Measurements from ENCODE around the gene PHLPP1.

Gene PHLPP1

DNA sequence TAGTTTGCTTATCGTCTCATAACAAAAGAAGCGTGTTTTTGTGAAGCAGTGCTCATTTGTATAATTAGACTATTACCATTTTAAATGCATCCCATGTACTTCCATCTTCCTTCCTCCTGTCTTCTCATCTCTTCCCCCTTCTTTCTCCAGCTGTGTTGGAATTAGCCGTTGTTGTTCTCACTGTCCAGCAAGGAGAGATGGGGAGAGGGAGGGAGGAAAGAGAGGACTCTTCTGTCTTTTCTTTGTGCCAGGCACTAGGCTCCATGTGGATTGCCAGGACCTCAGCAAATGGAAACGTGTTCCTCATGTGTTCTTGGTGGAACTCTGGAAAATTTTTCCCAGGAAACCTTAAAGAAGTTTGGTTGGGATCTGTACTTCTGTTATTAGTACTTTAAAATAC, 131.7 kb downstream of the PHLPP1 start:
- DNase-seq (ENCODE audit: low spot score): no peak

DNA sequence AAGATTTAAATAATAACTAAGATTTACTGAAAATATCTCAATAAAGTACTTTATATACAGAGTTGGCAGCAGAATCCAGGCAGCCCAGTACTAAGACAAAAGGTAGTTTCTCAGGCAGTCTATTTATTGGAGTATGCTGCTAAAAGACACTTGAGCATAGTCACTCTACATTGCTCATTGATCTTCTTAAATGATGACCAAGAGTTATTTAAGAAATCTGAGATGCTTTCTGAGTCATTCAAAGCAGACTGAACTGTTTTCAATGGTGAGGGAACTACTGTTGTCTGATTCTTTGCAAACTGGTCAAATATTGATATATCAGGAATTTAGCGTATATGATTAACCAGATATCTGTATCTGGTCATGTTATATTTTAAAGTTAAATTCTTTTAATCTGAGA, 133.6 kb downstream of the PHLPP1 start:
- DNase-seq (ENCODE audit: low spot score): no peak

DNA sequence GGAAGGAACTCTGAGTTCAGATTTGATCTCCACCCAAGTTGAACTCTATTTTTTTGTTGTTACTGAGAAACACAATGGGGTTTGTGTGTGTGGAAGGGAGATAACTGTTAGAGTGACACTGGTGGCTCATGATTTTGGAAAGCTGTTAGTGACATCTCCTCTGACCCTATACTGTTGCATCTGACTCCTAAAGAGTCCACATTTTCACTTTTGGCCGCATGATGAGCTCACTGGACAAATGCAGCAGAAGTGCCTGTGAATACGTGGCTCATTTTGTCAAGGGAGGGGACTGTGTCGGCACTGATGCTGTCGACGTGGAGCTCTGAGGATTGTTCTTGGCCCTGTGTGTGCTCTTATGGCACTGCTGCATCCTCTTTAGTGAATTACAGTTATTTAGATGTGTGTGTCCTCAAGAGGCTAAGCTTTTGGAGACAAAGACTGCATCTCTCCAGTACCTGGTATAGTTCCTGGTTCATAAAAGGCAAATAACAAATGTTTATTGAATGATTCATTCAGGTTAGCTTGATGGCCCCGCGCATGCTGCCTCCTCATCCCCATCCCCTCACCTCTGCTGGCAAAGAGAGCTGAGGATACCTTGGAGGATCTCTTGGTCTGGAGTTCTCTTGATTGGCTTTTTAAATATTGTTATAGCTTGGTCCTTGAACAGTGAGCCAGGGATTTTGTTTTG, 135.4 kb downstream of the PHLPP1 start:
- DNase-seq (ENCODE audit: low spot score): no peak

DNA sequence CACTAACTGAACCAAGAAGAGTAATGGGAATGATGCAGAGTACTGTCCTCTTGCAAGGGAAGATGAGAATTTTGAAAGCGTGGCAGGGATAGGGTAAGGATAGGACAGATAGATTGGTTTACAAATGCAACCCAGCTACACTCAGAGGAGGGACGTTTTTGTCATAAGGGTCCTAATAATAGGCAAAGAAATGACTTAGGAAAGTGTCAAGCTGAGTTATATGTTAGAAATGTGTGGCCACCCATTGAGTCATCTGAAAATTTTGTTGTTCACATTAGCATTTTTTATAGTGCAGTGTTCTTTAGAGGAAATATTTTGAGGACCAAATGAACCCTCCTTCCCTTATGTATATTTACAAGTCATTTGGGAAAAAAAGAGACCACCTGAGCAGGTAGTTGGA, 137.5 kb downstream of the PHLPP1 start:
- DNase-seq (ENCODE audit: low spot score): no peak

DNA sequence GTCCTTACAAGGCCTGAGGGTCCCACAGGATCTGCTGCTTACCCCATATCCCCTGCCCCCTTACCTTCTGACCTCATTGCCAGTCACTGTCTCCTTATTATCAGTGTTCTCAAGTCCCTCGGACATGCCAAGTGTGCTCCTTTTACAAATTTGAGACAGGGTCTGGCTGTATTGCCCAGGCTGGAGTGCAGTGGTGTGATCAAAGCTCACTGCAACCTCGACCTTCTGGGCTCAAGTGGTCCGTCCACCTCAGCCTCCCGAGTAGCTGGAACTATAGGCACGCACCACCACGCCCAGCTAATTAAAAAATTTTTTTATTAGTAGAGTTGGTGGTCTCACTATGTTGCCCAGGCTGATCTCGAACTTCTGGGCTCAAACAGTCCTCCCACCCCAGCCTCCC, 141.0 kb downstream of the PHLPP1 start:
- no peak for DNase-seq (ENCODE audit: low spot score)

DNA sequence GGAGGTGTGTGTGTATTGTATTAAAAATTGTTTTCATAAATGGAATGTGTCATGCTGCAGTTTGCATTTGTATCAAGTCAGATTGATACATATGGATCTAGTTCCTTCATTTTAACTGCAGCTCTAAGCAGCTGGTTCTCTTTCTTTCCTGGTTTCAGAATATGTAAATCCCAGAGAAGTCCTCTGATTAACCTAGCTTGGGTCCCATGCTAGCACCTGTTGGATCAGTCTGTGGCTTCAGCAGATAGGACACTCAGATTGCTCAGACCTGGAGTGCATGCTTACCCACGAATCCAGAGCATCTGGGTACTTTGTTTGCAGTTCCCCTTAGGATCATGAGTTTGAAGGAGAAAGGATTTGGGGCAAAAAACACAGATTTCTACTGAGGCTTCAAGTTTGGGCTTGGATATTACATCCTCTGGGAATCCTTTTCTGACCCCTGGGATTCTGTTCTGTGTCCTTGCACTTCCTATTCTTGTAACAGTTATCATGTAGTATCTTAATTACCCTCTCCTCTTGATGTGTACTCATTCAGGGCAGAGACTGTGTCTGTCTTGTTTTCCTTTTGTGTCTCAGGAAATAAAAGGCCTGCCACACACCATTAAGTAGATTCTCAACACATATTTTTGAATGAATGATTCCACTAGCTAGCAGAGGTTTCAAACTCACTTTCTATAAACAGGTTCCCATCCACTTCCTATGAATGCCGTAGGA, 142.1 kb downstream of the PHLPP1 start:
- DNase-seq (ENCODE audit: low spot score): no peak

DNA sequence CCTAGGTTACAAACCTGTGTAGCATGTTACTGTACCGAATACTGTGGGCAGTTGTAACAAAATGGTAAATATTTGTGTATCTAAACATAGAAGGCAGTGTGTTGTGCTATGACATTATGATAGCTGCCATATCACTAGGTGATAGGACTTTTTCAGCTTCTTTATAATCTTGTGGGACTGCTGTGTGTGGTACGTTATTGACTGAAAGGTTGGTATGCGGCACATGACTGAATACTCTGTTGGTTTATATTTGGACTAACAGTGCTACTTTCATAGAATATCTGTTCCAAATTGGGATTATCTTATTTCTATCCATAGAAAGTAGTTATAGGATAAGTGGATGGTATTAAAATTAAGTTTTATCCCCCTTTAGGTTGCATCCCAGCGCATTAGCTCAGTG, 144.7 kb downstream of the PHLPP1 start:
- DNase-seq (ENCODE audit: low spot score): no peak

DNA sequence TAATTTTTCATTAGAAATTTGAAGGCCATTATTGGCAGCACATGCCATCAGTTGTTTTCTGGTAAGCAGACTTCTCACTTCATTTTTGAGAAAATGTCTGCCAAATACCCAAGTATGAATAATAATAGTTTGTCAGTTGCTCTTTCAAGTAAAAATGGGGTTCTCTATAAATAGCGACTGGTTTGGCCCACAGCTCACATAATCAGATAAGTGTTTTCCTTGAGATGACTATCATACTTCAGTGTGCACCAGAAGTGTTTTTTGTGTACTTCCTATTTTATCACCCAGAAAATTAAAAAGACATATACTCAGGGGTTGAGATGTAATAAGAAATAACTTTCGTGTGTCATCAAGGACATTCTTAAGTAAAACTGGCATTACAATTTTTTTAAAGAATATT, 147.1 kb downstream of the PHLPP1 start:
- DNase-seq (ENCODE audit: low spot score): no peak

DNA sequence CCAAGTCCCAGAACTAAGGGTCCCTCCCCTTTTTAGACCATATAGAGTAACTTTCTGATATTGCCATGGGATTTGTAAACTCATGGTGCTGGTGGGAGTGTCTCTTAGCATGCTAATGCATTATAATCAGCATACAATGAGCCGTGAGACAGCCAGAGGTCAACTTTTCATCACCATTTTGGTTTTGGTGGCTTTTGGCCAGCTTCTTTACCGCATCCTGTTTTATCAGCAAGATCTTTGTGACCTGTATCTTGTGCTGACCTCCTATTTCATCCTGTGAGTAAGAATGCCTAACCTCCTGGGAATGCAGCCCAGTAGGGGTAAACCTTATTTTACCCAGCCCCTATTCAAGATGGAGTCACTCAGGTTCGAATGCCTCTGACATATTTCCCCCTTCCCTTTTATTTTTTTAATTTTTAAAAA, 148.2 kb downstream of the PHLPP1 start:
- DNase-seq (ENCODE audit: low spot score): no peak

DNA sequence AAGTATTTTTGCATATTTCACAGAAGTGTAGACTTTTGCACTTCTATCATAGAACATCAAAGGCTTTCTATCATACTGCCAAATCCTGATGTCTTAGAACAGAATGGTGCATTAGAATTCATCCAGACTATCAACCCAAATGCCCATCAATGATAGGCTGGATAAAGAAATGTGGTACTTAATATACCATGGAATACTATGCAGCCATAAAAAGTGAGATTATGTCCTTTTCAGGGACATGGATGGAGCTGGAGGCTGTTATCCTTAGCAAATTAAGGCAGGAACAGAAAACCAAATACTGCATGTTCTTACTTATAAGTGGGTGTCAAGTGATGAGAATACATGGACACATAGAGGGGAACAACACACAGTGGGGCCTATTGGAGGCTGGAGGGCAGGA, 150.2 kb downstream of the PHLPP1 start:
- DNase-seq (ENCODE audit: low spot score): no peak

DNA sequence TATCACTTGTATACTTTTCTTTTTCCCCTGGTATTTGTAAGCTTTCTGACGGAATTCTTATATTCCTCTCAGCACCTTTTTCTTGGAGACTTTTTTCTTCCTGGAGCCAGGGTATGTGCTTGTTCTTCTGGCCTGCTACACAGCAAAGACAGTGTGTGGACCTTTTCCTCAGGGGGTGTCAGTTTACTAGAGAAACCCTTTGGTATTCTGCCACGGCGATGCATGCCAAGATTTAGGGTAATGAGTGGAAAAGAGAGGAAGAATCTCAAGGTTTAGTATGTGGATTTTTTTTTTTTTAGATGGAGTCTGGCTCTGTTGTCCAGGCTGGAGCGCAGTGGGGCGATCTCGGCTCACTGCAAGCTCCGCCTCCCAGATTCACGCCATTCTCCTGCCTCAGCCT, 152.2 kb downstream of the PHLPP1 start:
- no peak for DNase-seq (ENCODE audit: low spot score)

DNA sequence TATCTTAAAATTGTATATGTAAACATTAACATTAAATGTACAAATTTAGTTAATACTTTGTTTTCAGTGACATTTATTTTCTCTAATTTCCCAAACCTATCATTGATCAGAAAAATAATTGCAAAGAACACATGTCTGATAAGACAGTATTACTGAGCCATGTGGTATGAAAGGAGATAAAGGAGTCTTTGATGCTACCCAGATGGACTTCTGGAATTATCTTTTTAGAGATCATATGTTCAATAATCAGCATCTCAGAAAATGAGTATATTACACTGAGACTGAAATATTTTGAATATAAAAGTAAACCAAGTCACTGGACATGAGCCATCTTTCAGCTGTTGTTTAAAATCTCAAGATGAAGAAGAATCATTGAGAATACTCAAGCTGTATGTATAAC, 153.3 kb downstream of the PHLPP1 start:
- no peak for DNase-seq (ENCODE audit: low spot score)

DNA sequence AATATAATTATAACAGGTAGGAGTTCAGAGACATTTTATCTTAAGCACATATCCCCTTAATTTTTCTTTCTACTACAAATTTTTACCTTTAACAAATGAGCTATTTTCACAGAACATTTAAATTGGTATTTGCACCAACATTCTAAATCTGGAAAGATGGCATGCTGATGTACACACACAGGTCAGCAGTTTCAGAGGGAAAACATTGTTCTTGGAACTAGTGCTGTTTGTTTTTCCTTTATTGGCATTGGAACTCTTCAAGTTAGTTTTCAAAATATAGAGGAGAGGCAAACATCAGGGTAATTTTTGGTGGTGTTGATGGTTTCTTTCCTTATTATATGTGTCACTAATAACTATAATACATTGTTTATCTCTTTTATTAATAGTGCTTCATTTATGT, 155.3 kb downstream of the PHLPP1 start:
- no peak for DNase-seq (ENCODE audit: low spot score)

DNA sequence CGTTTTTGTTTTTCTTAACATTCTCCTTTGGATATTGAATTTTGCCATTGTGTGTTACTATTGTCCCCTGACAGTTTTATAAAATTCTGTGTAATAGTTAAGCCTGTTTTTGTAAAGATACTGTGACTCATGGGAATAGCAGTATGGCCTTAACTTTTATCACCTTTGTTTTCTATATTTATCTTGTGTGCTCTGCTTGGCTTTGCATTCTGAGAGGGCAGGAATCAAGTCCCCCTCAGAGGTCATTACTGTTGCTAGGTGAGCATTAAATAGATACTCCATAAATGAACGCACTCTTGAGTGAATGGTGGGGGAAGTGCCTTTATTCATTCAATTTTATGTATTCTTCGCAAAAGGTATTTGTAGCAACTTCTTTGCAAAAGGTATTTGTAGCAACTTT, 160.0 kb downstream of the PHLPP1 start:
- no peak for DNase-seq (ENCODE audit: low spot score)

DNA sequence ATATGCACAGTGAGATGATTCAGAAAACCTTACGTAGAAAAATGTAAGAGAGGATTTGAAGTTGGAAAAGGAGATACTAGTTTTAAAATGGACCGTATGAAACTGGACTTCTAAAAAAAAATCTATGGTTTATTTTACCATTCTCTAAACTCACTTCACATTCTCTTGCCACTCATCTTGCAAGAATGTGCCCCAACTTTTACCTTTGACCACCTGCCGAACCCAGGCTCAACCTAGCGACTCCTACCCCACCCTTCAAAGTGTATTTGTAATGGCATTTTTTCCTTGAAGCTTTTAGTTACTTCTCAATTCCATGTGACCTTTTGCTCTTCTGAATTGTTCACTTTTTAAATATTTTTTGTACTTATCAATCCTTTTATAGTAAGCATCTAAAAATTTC, 160.8 kb downstream of the PHLPP1 start:
- DNase-seq (ENCODE audit: low spot score): no peak

DNA sequence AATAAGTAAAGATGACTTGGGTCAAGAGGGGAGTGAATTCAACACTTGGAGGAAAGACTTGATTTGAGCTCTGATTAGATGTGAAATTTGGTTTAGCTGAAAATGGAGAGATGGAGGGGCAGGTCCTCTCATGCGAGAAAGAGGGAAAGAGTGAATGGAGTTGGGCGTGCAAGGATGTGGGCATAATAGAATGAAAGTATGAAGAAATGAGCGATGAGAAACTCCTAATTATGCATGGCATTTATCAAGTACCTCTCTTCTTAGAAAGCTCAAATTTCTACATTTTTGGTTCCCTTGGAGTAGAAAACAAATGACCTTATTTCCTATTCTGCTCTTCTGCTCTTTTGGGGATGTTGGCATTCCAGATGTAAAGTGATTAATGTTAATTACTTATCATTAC, 161.5 kb downstream of the PHLPP1 start:
- no peak for DNase-seq (ENCODE audit: low spot score)

DNA sequence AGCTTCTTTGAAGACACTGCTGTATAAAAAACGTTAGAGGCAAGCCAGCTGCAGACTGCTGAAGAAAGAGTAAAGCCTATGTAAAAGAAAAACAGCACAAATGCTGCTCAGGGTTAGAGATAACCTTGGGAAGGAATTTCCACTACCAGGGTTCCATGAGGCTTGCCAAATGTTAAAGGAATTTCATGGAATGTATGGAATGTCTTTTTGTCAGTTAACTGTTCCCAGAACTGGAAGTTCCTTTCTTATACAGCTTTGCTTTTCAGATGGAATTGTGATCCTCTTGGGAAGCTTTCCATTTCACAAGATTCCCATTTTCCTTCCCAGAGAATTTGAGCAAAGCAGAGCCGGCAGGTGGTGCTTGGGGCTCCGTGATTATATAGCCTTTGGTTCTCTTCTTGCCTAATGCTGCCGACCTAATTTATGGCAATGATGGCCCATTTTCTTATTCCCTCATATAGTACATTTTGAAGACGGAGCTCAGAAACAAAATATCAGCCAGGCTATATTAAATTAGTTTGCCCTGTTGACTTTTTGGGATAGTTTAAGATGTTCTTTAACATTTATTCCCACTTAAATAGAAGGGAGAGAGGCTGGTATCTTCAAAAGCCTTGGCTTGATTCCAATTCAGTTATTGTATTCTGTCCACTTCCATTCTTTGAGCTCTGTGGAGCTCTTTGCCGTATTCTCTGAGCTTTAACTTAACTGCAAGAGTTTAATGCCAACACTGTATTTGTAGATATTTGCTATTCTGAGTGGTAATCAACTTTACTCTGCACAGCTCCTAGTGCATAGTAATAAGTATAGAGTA, 162.3 kb downstream of the PHLPP1 start:
- peak; percentile 33 for DNase-seq (ENCODE audit: low spot score)

DNA sequence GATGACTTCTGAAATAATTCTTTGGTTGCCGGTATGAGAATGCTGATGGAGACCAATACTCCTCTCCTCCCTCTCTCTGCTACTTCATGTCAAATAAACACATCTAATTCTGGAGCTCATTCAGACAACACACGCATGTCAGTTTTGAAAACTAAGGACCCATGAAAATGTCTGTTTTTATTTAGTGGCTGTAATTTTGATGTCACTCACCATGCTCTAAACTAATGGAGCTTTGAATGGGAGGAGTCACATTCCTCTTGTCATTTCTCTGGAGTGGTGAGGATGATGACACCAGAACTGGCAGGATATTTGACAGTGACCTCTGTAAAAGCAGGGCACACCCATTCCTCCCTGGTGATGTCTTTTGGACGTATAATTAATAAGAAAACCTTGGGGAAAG, 163.0 kb downstream of the PHLPP1 start:
- no peak for DNase-seq (ENCODE audit: low spot score)

DNA sequence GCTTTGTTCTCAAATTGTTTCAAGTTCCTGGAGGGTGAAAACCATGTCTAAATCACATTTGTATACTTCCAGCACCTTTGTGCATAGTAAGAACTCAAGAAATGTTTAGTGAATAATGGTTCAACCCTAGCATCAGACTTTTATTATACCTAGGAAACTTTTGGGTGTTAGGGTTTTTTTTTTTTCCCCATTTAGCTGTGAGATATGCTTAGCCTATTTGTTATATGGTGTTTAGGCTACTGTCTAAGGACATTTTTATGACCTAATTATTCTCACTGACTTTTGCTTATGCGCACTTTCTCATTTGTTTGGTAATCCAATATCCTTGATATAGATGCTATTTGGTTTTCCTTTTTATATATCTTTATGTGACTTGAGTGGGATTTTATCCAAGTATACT, 164.7 kb downstream of the PHLPP1 start:
- no peak for DNase-seq (ENCODE audit: low spot score)

DNA sequence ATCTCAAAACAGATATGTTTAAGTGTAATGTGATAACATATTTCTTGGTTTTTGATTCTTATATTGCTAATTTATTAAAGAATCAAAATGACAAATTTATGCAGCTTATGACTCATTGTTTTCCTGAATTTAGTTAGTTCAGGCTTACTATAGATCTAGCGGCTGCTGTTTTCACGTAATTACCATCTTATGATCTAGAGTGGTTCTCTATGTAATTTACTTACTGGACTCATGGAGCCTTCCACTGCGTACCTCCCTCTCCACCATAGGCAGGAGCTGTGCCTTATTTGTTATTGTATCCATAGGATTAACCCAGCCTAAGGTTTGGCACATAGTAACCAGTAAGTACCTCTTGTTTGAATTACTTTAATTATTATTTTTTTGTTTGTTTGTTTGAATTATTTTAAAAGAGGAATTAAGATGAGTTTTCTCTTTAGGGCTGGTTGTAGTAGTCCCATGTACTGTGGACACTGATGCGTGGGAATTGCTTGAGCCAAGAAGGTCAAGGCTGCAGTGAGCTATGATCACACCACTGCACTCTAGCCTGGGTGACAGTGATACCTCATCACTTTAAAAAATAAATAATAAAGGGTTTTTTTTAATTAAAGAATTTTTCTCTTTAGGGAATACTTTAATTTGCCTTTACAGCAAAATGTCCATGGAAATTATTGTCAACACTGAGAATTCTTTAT, 165.5 kb downstream of the PHLPP1 start:
- DNase-seq (ENCODE audit: low spot score): no peak

DNA sequence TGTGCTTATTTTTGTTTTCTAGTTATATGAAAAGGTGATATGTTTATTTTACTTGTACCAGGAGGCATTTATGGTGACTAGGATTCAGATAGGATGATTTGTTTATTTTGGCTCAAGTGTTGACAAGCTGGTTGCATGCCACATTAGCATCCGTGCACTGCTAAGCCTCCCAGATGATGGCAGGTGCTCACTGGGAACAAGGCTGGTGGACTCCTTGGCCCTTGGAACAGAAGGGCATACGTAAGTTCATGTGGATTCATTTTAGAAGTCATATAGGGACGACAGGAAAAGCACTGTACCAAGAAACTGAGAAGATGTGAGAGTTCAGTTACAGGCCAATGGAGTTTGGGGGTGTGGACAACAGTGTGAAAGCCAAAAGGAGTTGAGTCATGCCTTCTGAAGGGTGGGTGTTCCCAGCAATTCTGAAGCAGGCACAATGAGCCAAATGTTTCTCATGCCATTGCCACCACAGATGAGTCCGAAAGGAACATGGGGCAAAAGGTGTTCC, 166.2 kb downstream of the PHLPP1 start:
- DNase-seq (ENCODE audit: low spot score): peak; percentile 83
